Uterus (tissue), 4 donors: ENCODE results near the gene GIMAP2. TPM values are rescaled to one million over a fixed set of nuclear protein-coding genes. Genes with fewer than 3 reads are reported as not detected.

Experiments used
- DNase-seq, 2 donors: peaks; one replicate each; pipeline ENCODE4 v3.0.0-alpha.2; 2019 to 2020
- H3K27ac ChIP-seq, 2 donors: fragments of 200-600 bp; sonication (generic); 1 replicate in 1 of 2; 2 replicates in 1 of 2; pipeline ENCODE4 v1.5.1; 2016 to 2018
- H3K27me3 ChIP-seq, 2 donors: fragments of 200-600 bp; sonication (generic); one replicate each; pipeline ENCODE4 v1.5.1; 2018 to 2019; ENCODE audit warnings: control low read depth in 1 of 2
- H3K36me3 ChIP-seq, 2 donors: fragments of 200-600 bp; sonication (generic); one replicate each; pipeline ENCODE4 v1.5.1; 2019; ENCODE audit warnings: control low read depth in 1 of 2
- H3K4me1 ChIP-seq, 2 donors: fragments of 200-600 bp; sonication (generic); one replicate each; pipeline ENCODE4 v1.5.1; 2018 to 2019; ENCODE audit warnings: control low read depth in 1 of 2
- H3K4me3 ChIP-seq, 2 donors: fragments of 200-600 bp; sonication (generic); 1 replicate in 1 of 2; 2 replicates in 1 of 2; pipeline ENCODE4 v1.5.1; 2018 to 2019; ENCODE audit warnings: mild to moderate bottlenecking in 1 of 2
- H3K9me3 ChIP-seq, 2 donors: fragments of 200-600 bp; sonication (generic); one replicate each; pipeline ENCODE4 v1.5.1; 2019; ENCODE audit warnings: control low read depth in 1 of 2
- CTCF ChIP-seq, 4 experiments: fragments of 200-600 bp in 2 of 4; fragments of 450-650 bp in 2 of 4; sonication (generic) in 2 of 4; IDR thresholded peaks; one replicate each; pipeline ENCODE4 v1.5.1; 2016 to 2019; ENCODE audit warnings: antibody characterized with exemption in 4 of 4, mild to moderate bottlenecking in 2 of 4, moderate library complexity in 1 of 4
- POLR2A ChIP-seq, 2 donors: fragments of 450-650 bp; IDR thresholded peaks; one replicate each; pipeline ENCODE4 v1.6.1; 2016; ENCODE audit warnings: antibody characterized with exemption in 2 of 2, mild to moderate bottlenecking in 1 of 2, moderate library complexity in 1 of 2
- intact Hi-C: fragments of 100-400 bp; cut with DNase I; formaldehyde crosslinking; loops from one replicate; pipeline ENCODE4 v1.15.1; 2023; ENCODE audit warnings: low total_unique reads
- total RNA-seq, 4 donors: library from RNA; depleted of rRNA in 3 of 4; stranded (reverse); fragments of >200 nt in 3 of 4; gene quantifications; one replicate each; pipeline versions ENCODE4 v1.1.0 to v1.2.4, GENCODE V29; 2014 to 2023
- donor health status: DM: yes; HTN: yes; CAD: no.

GIMAP2 gene
- total RNA-seq, 4 donors from 2014 or later: 20.1 to 59.7 (median 35.1) TPM

GRCh38 chr7:150734254-150734653 is 48.7 kb downstream of the GIMAP2 start:
- Histone ChIP-seq H3K4me3 (no peak overlapping the region), H3K27ac (no peak overlapping the region), H3K36me3 (no peaks in the 10 kb centered on the region), H3K27me3 (no peaks in the 10 kb centered on the region), H3K9me3 (no peaks in the 10 kb centered on the region), H3K4me1 (no peaks in the 10 kb centered on the region)
- intact Hi-C loops: no loop called here
- TF ChIP-seq POLR2A (IDR thresholded peaks at IDR 0.05) (no peak), CTCF (IDR thresholded peaks at IDR 0.05) (no peak)
- no peak for DNase-seq

GRCh38 chr7:150735596-150736358 is 50.3 kb downstream of the GIMAP2 start:
- H3K4me1 ChIP-seq: no peaks in the 10 kb centered on the region
- H3K9me3 ChIP-seq: no peaks in the 10 kb centered on the region

GRCh38 chr7:150736864-150737263 is 51.4 kb downstream of the GIMAP2 start:
- DNase-seq: no peak
- no peaks in the 10 kb centered on the region for H3K27me3 ChIP-seq
- peak overlapping the region; percentile 69 to 72 for H3K27ac ChIP-seq
- TF ChIP-seq CTCF (IDR thresholded peaks at IDR 0.05) (no peak), POLR2A (IDR thresholded peaks at IDR 0.05) (no peak)
- H3K4me3 ChIP-seq: peak overlapping the region; percentile 16 to 31
- no peaks in the 10 kb centered on the region for H3K4me1 ChIP-seq
- H3K9me3 ChIP-seq: no peaks in the 10 kb centered on the region
- no peaks in the 10 kb centered on the region for H3K36me3 ChIP-seq
- intact Hi-C loops: no loop called here

More at GRCh38 chr7:150735596-150736358, 50.3 kb downstream of the GIMAP2 start:
- H3K27me3 ChIP-seq: no peaks in the 10 kb centered on the region
- intact Hi-C loops: no loop called here
- no peak overlapping the region for H3K4me3 ChIP-seq
- no peaks in the 10 kb centered on the region for H3K36me3 ChIP-seq
- H3K27ac ChIP-seq: peak overlapping the region in 1 of 2 donors; percentile 72
- no peak for DNase-seq
- TF ChIP-seq CTCF (IDR thresholded peaks at IDR 0.05): no peak
- TF ChIP-seq POLR2A (IDR thresholded peaks at IDR 0.05): no peak

GRCh38 chr7:150737265-150738055 is 52.0 kb downstream of the GIMAP2 start, which contains the start of gene GIMAP5:
Gene GIMAP5 (plus strand): TSS chr7:150737418. CDS start chr7:150740885, 3,467 bp downstream.
- no peaks in the 10 kb centered on the region for H3K4me1 ChIP-seq
- H3K9me3 ChIP-seq: no peaks in the 10 kb centered on the region
- intact Hi-C loops: no loop called here
- TF ChIP-seq CTCF (IDR thresholded peaks at IDR 0.05) (no peak), POLR2A (IDR thresholded peaks at IDR 0.05) (peak in 1 of 2 donors; percentile 51)
- H3K27me3 ChIP-seq: no peaks in the 10 kb centered on the region
- no peak for DNase-seq
- peak within 1 kb of the TSS; percentile 16 to 31 for H3K4me3 ChIP-seq
- H3K27ac ChIP-seq: peak within 1 kb of the TSS; percentile 69 to 72
- H3K36me3 ChIP-seq: no peaks in the 10 kb centered on the region

GRCh38 chr7:150738092-150738491 is 52.6 kb downstream of the GIMAP2 start:
- no peak for TF ChIP-seq POLR2A (IDR thresholded peaks at IDR 0.05)
- no peak for TF ChIP-seq CTCF (IDR thresholded peaks at IDR 0.05)
- Histone ChIP-seq H3K9me3 (no peaks in the 10 kb centered on the region), H3K27ac (peak overlapping the region; percentile 69 to 72), H3K4me3 (peak overlapping the region; percentile 16 to 31), H3K36me3 (no peaks in the 10 kb centered on the region), H3K27me3 (no peaks in the 10 kb centered on the region), H3K4me1 (no peaks in the 10 kb centered on the region)
- intact Hi-C loops: no loop called here
- DNase-seq: no peak
